CD4-positive, alpha-beta T cell treated with Interleukin-17A for 4 hours (primary cell): ENCODE data around the gene LRIF1.
A peak's percentile ranks its signal among the peaks of the same experiment; 100 is the strongest.
"Not testable (repeated sequence)": the region's sequence is repeated elsewhere in the genome, so short reads cannot be mapped to it uniquely, and the experiment has no call there.

Experiments
- DNase-seq: peaks from one replicate; pipeline ENCODE4 v3.0.0-alpha.2; 2020; ENCODE audit warnings: mixed read lengths

Gene LRIF1, protein sequence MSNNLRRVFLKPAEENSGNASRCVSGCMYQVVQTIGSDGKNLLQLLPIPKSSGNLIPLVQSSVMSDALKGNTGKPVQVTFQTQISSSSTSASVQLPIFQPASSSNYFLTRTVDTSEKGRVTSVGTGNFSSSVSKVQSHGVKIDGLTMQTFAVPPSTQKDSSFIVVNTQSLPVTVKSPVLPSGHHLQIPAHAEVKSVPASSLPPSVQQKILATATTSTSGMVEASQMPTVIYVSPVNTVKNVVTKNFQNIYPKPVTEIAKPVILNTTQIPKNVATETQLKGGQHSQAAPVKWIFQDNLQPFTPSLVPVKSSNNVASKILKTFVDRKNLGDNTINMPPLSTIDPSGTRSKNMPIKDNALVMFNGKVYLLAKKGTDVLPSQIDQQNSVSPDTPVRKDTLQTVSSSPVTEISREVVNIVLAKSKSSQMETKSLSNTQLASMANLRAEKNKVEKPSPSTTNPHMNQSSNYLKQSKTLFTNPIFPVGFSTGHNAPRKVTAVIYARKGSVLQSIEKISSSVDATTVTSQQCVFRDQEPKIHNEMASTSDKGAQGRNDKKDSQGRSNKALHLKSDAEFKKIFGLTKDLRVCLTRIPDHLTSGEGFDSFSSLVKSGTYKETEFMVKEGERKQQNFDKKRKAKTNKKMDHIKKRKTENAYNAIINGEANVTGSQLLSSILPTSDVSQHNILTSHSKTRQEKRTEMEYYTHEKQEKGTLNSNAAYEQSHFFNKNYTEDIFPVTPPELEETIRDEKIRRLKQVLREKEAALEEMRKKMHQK

DNA sequence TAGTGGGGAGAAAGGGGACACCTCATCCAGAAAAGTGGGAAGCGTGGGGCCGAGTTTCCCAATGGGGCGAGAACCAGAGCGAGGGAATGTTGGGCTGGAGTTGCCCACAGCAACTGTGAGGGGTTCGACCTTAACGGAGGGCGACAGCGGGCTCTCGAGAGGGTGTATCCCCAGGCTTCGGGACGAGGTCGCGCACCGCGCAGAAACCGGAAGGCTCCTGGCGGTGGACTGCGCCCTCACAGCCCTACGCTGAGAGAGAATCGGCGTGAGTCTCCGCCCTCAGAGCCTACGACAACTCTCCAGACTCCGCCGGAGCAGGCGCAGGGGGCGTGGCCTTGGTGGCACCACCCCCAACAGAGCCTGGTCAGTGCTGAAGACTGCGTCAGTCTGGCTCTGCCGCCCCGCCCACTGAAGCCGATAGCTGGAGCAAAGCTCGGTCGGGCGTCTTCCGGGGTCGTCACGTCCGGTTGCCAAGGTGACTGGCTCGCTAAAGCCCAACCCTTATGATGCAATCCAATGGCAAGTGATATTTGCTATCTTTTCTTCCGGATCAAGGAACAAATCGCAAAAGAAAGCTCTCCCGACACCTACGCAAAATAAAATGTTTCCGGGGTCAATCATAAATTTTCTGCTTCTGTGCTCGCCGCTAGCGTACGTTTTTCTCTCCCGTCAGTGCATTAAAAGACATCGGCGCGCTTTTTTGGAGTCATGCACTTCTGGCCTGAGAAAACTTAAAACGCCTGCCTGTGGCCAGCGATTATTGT, at the start of gene LRIF1:
TSS of gene LRIF1 (minus strand) at position 232 of the 764 bp plus-strand sequence. CDS start 234 bp downstream, outside the sequence.
- peak; percentile 99 for DNase-seq

DNA sequence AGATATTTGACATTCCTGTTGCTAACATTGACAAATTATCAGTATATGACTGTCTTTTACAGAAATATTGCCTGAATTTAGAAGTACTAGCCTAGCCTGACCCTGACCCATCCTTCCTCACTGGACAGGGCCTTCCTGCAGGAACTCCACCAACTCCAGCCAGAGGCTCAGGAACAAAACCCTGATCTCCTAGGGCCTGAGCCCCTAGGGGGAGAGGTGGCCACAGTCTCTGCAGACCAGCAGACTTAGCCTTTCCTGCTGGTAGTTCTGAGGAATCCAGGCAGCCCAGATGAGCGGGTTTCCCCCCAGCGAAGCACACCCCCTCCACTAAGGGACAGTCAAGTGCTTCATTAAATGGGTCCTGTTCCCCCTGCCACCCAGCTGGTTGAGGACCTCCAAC, 44.3 kb upstream of the LRIF1 start:
- no peak for DNase-seq

DNA sequence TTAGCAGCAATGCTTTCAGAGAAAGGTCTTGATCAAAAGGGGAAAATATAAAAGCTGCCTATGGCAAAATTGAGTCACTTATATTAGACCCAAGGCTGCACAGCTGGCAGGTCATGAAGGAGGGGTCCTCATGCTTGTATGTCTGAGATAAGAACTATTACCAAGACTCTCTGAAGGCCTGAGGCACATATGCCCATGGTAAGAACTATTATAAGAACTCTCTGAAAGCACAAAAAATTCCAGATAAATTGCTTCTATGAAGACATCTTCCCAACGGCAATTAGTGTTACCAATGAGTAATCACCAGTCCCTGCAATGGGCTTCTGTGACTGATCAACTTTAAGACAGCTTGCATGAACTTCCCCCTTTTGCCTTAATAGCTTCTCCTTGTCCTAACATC, 42.8 kb upstream of the LRIF1 start:
- no peak for DNase-seq

DNA sequence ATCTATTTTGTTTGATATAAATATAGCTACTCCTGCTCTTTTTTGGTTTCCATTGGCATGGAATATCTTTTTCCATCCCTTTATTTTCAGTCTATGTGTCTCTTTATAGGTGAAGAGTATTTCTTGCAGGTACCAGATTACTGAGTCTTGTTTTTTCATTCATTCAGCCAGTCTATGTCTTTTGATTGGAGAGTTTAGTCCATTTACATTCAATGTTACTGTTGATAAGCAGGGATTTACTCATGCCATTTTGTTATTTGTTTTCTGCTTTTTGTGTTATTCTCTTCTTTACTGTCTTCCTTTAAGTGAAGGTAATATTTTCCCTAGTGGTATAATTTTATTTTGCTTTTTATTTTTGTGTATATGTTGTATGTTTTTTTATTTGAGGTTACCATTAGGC, 35.9 kb upstream of the LRIF1 start:
- not testable (repeated sequence) for DNase-seq

DNA sequence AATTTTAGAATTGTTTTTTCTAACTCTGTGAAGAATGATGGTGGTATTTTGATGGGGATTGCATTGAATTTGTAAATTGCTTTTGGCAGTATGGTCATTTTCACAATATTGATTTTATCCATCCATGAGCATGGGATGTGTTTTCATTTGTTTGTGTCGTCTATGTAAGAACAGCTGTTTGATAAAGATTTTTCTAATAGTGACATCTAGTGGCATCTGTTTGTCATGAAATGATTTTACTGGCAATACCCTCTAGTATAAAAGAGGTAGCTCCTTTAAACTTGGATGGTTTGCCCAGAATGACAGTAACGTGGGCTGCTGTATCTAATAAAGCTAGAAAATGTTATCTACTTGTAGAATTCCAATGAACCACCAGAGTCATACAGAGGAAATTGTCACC, 28.6 kb upstream of the LRIF1 start:
- not testable (repeated sequence) for DNase-seq

DNA sequence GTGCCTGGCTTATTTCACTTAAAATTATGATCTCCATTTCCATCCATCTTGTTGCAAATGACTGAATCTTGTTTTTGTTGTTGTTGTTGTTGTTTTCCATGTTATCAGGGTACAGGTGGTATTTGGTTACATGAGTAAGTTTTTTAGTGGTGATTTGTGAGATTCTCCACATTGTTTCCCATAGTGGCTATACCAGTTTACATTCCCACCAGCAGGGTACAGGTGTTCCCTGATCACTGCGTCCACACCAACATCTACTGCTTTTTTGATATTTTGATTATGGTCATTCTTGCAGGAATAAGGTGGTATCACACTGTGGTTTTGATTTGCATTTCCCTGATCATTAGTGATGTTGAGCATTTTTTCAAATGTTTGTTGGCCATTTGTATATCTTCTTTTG, 27.6 kb upstream of the LRIF1 start:
- DNase-seq = not testable (repeated sequence)

DNA sequence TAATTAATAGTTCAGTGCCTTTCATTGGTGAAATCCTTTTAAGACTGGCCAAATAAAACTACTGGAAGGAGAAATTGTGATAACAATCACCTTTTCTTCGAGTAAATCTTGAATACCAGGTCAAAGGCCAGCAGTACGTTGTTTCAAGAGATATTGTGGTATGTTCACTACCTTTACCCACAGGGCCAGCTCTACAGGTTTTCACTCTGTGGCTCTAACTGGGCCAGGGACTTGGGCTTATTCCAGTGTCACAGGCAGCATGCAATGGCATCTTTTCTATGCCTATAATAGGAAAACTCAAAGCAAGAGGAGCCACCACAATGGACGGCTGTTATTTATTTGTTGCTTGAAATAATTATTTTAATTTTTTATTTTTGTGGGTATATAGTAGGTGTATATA, 26.8 kb upstream of the LRIF1 start:
- no peak for DNase-seq

DNA sequence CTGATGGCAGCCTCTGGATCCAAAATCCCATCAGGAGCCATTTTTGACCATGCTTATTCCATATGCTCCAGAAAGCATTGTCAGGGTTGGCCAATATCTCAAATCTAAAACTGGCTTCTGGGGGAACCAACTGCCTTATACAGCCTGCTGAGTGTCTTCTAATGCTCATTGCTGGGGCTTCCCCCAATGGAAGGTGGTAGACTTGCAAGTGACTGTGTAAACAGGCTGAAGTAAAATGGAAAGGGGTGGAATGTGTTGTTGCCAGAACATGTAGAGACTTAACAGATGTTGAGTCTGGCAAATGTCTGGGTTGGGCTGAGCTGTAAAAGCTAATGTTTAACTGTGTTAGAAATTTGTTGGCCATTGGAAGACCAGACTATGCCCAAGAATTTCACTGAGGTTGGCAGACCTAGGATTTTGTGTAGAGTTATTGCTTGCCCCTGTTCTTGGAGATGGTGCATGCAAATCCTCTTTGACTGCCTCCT, 22.7 kb upstream of the LRIF1 start:
- DNase-seq = no peak

DNA sequence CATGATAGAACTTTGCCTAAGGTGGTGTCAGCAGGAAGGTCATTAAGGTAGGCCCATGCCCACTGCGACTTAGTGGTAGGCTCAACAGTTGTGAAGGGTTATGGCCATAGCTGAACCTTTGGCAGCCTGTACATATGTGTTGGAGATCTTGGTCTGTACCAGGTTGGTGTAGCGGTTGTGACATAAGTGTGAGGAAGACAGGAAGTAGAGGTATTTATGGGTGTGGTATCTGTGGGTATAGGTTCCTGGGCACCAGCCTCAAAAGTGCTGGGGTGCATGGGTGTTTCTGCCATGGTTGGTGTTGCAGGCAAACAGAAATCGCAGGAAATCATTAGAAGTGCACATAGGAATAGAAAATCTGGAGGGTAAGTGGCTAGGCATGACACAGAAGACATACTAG, 18.6 kb upstream of the LRIF1 start:
- no peak for DNase-seq

DNA sequence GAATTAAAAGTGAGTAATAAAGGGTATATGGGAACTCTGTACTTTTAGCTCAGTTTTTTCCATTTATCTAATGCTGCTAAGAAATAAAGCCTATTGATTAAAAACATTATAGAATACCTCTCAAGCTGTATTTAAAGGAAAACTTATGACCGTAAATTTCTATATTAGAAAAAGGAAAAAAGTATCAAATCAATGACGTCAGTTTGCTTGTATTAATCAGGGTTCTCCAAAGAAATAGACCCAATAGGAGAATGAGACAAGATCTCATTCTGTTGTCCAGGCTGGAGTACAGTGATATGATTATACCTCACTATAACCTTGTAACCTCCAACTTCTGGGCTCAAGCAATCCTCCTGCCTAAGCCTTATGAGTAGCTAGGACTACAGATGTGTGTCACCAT, 15.4 kb upstream of the LRIF1 start:
- no peak for DNase-seq

DNA sequence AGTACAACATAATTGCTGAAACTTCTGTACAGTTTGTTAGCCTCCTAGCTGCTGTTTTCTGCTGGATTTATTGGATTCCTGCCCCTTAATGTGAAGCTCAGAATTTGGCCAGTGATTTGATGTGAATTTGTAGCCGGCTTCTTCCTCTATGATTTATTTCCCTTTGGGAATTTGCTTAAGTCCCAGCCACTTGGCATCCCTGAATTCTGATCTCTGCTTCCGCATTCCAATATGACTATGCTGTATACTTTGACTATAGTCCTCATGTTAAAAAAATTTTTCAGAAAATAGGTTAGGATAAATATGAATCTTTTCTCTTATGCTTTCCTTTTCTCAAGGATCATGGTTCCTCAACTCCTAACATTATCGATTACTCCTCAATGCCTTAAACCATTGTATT, 12.4 kb upstream of the LRIF1 start:
- DNase-seq = no peak

DNA sequence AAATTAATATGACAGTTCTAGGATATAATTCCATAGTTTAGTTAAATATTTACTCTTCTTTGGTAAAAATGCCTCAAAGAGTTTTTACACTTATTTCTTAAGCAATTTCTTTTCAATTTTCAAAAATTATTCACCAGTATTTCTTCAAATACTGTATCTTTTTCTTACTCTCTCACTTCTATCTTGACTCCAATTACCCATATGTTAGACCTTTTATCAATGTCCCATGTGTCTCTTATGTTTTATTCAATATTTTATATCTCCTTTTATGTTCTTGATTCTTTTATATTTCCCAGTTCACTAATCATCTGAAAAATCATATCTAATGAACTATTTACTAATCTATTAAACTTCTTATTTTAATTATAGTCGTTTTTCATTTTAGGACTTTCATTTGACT, 11.5 kb upstream of the LRIF1 start:
- DNase-seq = no peak

DNA sequence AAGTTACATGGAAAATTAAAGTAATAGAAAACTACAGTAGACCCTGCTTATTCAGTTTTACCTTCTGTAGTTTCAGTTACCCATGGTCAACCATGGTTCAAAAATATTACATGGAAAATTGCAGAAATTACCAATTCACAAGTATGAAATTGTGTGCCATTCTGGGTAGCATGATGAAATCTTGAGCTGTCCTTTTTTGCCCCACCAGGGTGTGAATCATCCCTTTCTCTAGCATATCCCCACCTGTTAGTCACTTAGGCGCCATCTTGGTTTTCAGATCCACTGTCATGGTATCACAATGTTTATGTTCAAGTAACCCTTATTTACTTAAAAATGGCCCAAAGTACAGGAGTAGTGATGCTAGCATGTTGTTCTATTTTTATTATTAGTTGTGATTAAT, 3.5 kb upstream of the LRIF1 start:
- no peak for DNase-seq

DNA sequence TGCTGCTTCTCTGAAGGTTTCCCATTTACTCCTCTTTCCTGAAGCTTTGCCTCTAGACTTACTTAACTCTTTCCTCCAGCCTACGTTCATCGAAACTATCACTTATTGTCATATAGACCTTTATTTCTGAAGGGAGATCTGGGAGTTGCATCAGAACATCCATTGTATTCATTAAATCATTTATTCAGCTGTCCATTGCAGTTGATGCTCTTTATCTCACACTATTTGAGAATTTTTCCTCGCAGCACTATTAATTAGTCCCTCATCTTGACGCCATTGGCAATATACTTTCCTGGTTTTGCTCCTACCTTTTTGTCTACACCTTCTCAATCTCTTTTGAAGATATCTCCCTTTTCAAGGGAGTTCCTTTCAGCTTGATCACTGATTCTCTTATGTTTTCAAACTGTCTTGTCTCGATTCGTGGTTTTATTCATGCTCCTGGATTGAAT, 757 bp upstream of the LRIF1 start:
- DNase-seq = no peak

DNA sequence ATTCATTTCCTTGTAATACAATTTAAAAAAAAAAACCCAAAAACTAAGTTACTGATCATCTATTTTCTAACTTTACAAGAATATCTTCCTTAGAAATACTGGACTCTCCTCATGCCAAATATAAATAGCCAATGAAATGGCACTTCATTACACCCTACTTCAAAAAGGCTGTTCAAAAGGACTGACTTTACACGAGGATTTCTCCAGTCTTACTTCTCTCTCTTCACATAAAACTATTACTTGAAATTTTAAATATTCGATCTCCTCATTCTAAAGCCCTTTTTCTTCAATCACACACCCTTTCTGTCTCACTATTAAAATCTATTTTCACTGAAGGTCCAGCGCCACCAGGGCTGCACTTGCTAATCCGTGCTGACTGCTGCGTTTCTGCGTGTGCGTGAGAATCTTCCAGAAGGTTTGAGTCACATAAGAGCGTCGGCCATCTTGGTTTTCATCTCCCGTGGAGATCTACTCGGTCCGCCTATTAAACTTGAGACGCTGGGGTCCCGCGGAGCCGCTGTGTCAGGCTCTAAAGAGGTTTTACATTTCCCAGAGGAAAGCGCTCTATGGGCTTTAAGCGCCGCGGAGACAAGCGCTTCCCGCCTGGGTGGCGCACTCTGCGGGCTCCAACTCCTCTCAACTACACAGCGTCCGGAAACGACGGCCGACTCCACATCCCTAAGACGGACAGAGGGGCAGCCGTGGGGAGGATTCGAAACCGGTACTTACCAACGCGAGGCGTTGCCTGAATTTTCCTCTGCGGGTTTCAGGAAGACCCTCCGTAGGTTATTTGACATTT, 631 bp downstream of the LRIF1 start:
- peak; percentile 65 for DNase-seq

DNA sequence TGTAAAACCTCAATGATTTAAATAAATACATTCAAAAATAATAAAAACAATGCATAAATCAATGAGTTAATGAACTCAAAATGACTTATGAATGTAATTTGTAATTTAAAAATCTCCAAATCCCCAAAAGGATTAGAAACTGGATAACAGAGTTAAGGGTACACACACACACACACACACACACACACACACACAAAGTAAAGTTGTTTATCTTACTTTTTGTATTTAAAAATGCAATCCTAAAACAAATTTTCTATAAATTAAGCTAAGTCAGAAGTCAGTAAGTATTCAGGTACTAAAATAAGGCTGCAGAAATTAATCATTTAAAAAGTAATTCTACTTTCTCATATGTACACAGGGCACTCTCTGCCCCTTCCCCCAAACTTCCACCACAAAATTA, 1.8 kb downstream of the LRIF1 start:
- DNase-seq = no peak

DNA sequence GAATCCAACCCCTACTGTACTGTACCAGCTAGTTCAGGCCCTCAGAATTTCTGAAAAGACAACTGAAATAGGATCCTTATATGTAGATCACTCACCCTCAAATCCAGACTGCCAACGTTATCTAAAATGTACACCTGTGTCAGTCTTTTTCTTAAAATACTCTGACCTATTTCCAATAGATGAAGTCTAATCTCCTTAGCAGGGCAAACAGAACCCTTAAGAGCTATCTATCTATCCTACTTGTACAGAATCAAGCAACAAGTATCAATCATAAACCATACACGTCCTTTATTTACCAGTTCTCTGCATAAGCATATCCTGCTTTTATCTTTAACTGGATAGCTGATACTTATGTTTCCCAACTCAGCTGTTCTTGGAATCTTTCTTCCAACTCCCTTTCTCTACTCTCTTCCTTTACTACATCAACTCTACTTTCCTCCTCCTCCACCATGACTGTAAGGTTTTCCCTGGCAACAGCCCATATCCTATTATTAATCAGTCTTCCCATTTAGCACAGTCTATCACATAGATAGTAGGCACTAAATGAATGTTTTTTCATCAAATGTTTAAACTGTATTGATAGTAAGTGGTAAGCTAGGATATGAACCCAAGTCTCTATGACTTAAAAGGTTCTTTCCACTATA, 2.8 kb downstream of the LRIF1 start:
- DNase-seq = no peak

DNA sequence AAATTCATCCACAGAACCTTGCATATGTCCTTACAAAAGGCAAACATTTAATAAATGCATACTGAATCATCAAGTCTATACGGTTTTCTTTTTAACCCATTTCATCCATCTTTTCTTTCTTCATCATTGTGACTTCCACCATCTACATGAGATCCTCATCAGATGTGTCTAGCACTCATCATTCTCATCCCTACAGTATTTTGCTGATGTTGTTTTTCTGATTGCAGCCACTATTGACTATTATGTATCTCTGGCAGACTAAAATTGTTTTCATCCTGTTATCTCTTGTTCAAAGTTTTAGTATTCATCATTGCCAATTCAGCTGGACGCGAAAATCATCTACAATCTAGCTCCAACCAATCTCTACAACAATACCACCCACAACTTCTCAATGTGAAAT, 5.9 kb downstream of the LRIF1 start:
- DNase-seq = no peak

DNA sequence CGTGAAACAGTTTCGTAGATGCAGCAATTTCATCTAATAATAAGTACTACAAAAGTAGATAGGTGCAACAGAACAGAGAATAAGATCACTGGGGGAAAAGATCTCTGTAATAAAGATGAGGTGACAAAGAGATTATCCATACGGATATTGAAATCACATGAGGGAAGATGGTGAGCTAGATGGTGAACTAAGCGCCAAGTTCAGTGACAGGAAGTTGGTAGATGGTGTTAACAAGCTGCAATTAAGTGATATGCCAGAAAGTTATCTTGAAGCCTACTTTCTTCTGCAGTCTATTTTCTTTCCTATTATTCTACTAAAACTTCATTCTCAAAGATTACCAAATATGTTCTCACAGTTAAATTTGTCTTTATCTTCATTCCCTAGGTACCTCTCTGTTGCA, 7.1 kb downstream of the LRIF1 start:
- DNase-seq = no peak

DNA sequence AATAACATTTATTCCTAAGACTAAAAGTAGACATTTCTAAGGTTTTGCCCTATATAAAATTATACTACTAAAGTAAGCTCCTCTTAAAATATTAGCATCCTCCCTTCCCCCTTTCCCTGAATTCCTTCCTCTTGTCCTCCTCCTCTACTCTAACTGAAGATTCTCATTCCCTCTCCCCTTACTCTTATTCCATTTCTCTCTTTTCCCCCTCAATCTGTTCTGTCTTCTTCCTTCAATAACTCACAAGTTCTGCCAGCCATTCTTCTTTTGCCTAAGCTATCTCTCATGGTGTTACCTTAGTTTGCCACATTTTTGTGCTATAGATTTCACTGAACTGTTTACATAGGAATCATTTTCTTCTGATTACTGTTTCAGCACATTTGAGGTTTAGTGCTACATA, 10.7 kb downstream of the LRIF1 start:
- no peak for DNase-seq

DNA sequence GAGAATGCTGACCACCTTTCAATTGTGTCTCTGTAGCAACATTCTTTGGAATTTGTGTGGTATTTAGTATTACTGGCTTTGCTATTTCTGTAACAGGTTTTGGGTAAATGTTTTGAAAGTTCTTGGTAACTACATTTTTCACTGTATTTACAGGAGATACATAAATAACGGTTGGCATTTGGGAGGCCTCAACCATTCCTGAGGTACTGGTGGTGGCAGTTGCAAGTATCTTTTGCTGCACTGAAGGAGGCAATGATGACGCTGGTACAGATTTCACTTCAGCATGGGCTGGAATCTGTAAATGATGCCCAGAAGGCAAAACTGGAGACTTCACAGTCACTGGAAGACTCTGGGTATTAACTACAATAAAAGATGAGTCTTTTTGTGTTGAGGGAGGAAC, 11.7 kb downstream of the LRIF1 start:
- DNase-seq = no peak

DNA sequence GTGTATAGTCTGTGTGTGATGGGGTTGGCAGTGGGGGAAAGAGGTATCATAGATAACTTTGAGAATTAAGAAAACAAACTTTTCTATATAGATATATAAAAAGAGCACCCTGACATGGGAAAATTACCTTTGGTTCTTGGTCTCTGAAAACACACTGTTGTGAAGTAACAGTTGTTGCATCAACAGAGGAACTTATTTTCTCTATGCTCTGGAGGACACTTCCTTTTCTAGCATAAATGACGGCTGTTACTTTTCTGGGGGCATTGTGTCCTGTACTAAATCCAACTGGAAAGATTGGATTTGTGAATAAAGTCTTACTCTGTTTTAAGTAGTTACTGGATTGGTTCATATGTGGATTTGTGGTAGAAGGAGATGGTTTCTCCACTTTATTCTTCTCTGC, 12.6 kb downstream of the LRIF1 start:
- DNase-seq = no peak
